ENCODE measurements around the gene PPP1CB. TPM values are rescaled to one million over a fixed set of nuclear protein-coding genes. Genes with fewer than 3 reads are reported as not detected.

The PPP1CB gene
- total RNA-seq, 2 experiments from 2014 or later: 290 to 304 TPM

DNA sequence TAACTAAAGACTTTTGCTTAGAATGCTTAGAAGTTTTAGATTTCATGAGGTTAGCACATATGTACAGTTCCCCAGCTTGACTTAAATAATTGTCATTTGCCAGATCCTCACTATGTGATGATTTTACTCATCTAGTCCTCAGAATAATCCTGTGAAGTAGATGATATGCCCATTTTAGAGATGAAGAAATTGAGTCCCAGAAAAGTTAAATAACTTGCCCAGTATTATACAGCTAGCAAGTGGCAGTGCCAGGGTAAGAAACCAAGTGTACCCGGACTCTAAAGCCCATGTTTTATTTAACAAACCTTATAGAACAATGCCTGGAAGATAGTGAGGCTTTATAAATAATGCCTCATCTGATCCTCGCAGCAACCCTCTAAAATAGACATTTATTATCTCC is 87.3 kb downstream of the PPP1CB start:
- DNase-seq: no peak
- H3K9me3 Mint-ChIP-seq: no peaks in the 10 kb centered on the region
- Histone ChIP-seq H3K27ac (ENCODE audit: low read depth in 1 of 2, low read length in 2 of 2) (no peak overlapping the region), H3K4me1 (ENCODE audit: insufficient read depth, low read length) (no peaks in the 10 kb centered on the region), H3K27me3 (ENCODE audit: control insufficient read depth in 1 of 2, insufficient read depth in 2 of 2, low read length in 2 of 2) (no peaks in the 10 kb centered on the region), H3K36me3 (ENCODE audit: insufficient read depth, low read length) (no peaks in the 10 kb centered on the region), H3K9me3 (ENCODE audit: control insufficient read depth in 1 of 2, insufficient read depth in 1 of 2, low read length in 2 of 2) (no peaks in the 10 kb centered on the region), H3K4me3 (ENCODE audit: low read length) (no peak overlapping the region)
- ChIA-PET CTCF (interaction anchor here (0.9 kb wide), 1 partner anchor 14 kb away, joined by 3 read pairs; no protein-coding TSS in a partner anchor), POLR2A (no interaction called here)
- H3K36me3 Mint-ChIP-seq (ENCODE audit: low read depth): no peaks in the 10 kb centered on the region
- ATAC-seq (ENCODE audit: poor library complexity): no peak
- no peak overlapping the region for H3K27ac Mint-ChIP-seq
- H3K27me3 Mint-ChIP-seq: no peaks in the 10 kb centered on the region
- no peak overlapping the region for H3K4me3 Mint-ChIP-seq
- no peak for TF ChIP-seq CTCF (IDR thresholded peaks at IDR 0.05)
- intact Hi-C loops (cut with DNase I, micrococcal nuclease): no loop called here
- H3K4me1 Mint-ChIP-seq (ENCODE audit: low read depth): no peaks in the 10 kb centered on the region

DNA sequence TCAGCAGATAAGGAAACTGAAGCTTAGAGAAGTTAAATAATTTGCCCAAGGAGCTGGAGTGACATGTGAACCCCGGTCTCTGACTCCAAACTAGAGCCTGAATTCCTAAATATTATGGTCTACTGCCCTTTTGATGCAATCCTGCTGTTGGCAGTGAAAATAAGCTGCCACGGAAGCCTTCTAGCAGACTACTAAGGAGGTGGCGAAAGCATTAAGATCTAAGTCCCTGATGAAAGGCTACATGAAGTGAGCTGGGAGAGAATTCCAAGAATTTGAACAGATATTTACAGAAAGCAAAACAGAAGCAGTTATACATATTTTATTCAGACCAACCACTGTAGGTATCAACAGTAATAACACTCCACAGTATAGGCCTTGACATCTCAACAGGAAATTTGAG is 90.4 kb downstream of the PPP1CB start:
- Histone ChIP-seq H3K36me3 (ENCODE audit: insufficient read depth, low read length) (no peaks in the 10 kb centered on the region), H3K27me3 (ENCODE audit: control insufficient read depth in 1 of 2, insufficient read depth in 2 of 2, low read length in 2 of 2) (no peaks in the 10 kb centered on the region), H3K27ac (ENCODE audit: low read depth in 1 of 2, low read length in 2 of 2) (no peak overlapping the region), H3K9me3 (ENCODE audit: control insufficient read depth in 1 of 2, insufficient read depth in 1 of 2, low read length in 2 of 2) (no peaks in the 10 kb centered on the region), H3K4me3 (ENCODE audit: low read length) (no peak overlapping the region), H3K4me1 (ENCODE audit: insufficient read depth, low read length) (no peaks in the 10 kb centered on the region)
- Mint-ChIP-seq H3K4me1 (ENCODE audit: low read depth) (no peaks in the 10 kb centered on the region), H3K27me3 (no peaks in the 10 kb centered on the region), H3K9me3 (no peaks in the 10 kb centered on the region), H3K36me3 (ENCODE audit: low read depth) (peaks cover 8% of the 10 kb centered on the region), H3K4me3 (no peak overlapping the region), H3K27ac (no peak overlapping the region)
- POLR2A ChIA-PET: no interaction called here
- intact Hi-C loops (cut with DNase I, micrococcal nuclease): no loop called here
- no peak for TF ChIP-seq CTCF (IDR thresholded peaks at IDR 0.05)
- ATAC-seq (ENCODE audit: poor library complexity): no peak
- no peak for DNase-seq
- CTCF ChIA-PET: no interaction called here

Other genes starting within 250 kb of the PPP1CB start
- gene SPDYA, start 59.0 kb downstream of the PPP1CB start, total RNA-seq: 10 to 100 TPM; 12.7 to 12.8 TPM
- 10 to 100 TPM; 18.7 to 20.8 TPM for gene TRMT61B, start 118.5 kb downstream of the PPP1CB start, total RNA-seq
- gene WDR43, start 142.8 kb downstream of the PPP1CB start, total RNA-seq: 10 to 100 TPM; 62.4 to 73.2 TPM
- gene TOGARAM2, start 229.5 kb downstream of the PPP1CB start, total RNA-seq: 1 to 10 TPM; 2.0 to 2.3 TPM

Measured in CD4-positive, alpha-beta T cell (primary cell).